HepG2 (cell line): Measurements from ENCODE around the gene FITM1. TPM values are rescaled to one million over a fixed set of nuclear protein-coding genes. Genes with fewer than 3 reads are reported as not detected.
A peak's percentile ranks its signal among the peaks of the same experiment; 100 is the strongest.

Source experiments
- BRCA1 ChIP-seq: sonication (generic); formaldehyde crosslinking; IDR thresholded peaks from 2 replicates; pipeline ENCODE4 v1.4.0; 2020; ENCODE audit warnings: missing genetic modification reagents
- FLYWCH1 ChIP-seq: sonication (generic); formaldehyde crosslinking; IDR thresholded peaks from 2 replicates; pipeline ENCODE4 v1.8.1; 2023; ENCODE audit warnings: mild to moderate bottlenecking, missing genetic modification reagents
- GABPA ChIP-seq, 2 experiments: IDR thresholded peaks; 2 replicates each; pipeline ENCODE4 v1.6.1; 2011 to 2016; ENCODE audit warnings: low read depth in 2 of 2, low read length in 1 of 2, missing biosample characterization in 1 of 2, missing genetic modification characterization in 1 of 2
- HIVEP1 ChIP-seq: sonication (generic); formaldehyde crosslinking; IDR thresholded peaks from 2 replicates; pipeline ENCODE4 v1.4.0; 2020; ENCODE audit warnings: mild to moderate bottlenecking, missing genetic modification reagents
- MEIS1 ChIP-seq: sonication (generic); formaldehyde crosslinking; IDR thresholded peaks from 2 replicates; pipeline ENCODE4 v1.9.0; 2021; ENCODE audit warnings: mild to moderate bottlenecking, missing genetic modification reagents, moderate library complexity, borderline replicate concordance
- NR2C2 ChIP-seq: sonication (generic); formaldehyde crosslinking; IDR thresholded peaks from 2 replicates; pipeline ENCODE4 v1.4.0; 2020; ENCODE audit warnings: missing genetic modification reagents, mild to moderate bottlenecking, moderate library complexity, borderline replicate concordance
- PAF1 ChIP-seq: IDR thresholded peaks from 2 replicates; pipeline ENCODE4 v1.6.1; 2016; ENCODE audit warnings: missing genetic modification reagents, missing compliant biosample characterization
- RBM39 ChIP-seq: fragments of 200-400 bp; formaldehyde crosslinking; IDR thresholded peaks from one replicate; pipeline ENCODE4 v1.6.1; 2018; ENCODE audit warnings: antibody characterized with exemption, mild to moderate bottlenecking, low read depth, low read length; ENCODE audit not compliant: poor library complexity, severe bottlenecking
- RORA ChIP-seq: sonication (generic); formaldehyde crosslinking; IDR thresholded peaks from 2 replicates; pipeline ENCODE4 v1.5.0; 2020; ENCODE audit warnings: mild to moderate bottlenecking, missing genetic modification reagents, moderate library complexity
- YEATS2 ChIP-seq: sonication (generic); formaldehyde crosslinking; IDR thresholded peaks from 2 replicates; pipeline ENCODE4 v1.4.0; 2020; ENCODE audit warnings: missing genetic modification reagents, borderline replicate concordance
- ZFX ChIP-seq: sonication (generic); formaldehyde crosslinking; IDR thresholded peaks from 2 replicates; pipeline ENCODE4 v1.4.0; 2020; ENCODE audit warnings: mild to moderate bottlenecking, low read depth, missing genetic modification reagents, moderate library complexity
- ZNF253 ChIP-seq: sonication (generic); formaldehyde crosslinking; IDR thresholded peaks from 2 replicates; pipeline ENCODE4 v1.8.0; 2022; ENCODE audit warnings: mild to moderate bottlenecking, missing genetic modification reagents, borderline replicate concordance
- ZNF713 ChIP-seq: sonication (generic); formaldehyde crosslinking; IDR thresholded peaks from 2 replicates; pipeline ENCODE4 v1.4.0; 2020; ENCODE audit warnings: mild to moderate bottlenecking, missing genetic modification reagents
- ZNF781 ChIP-seq: sonication (generic); formaldehyde crosslinking; IDR thresholded peaks from 2 replicates; pipeline ENCODE4 v1.5.1; 2020; ENCODE audit warnings: borderline replicate concordance, mild to moderate bottlenecking, missing genetic modification reagents; ENCODE audit errors: not compliant biosample characterization
- polyA plus RNA-seq, 8 experiments: library from polyadenylated mRNA; depleted of rRNA in 3 of 8; stranded (reverse) in 7 of 8; unstranded in 1 of 8; fragments of >200 nt; fragmentation: Illumina TruSeq in 4 of 8; extraction: Trizol in 4 of 8; gene quantifications; 2 replicates each; pipeline versions ENCODE4 v1.2.1 to v1.2.3, GENCODE V29; 2011 to 2016; ENCODE audit warnings: low read depth in 4 of 8, missing spikeins in 1 of 8, mixed read lengths in 1 of 8; ENCODE audit not compliant: insufficient read depth in 1 of 8
- total RNA-seq, 5 experiments: library from RNA; depleted of rRNA; stranded (reverse); fragments of >200 nt; fragmentation: Illumina TruSeq; extraction: Trizol; gene quantifications; 2 replicates each; pipeline ENCODE4 v1.2.3, GENCODE V29; 2016; ENCODE audit warnings: low read depth in 1 of 5
- TF ChIP-seq, protein P1 (sequence below): sonication (generic); formaldehyde crosslinking; IDR thresholded peaks from 2 replicates; pipeline ENCODE4 v1.4.0; 2020; ENCODE audit warnings: missing genetic modification reagents
- TF ChIP-seq, protein P2 (sequence below), 2 experiments: sonication (generic) in 1 of 2; formaldehyde crosslinking in 1 of 2; IDR thresholded peaks; 2 replicates each; pipeline versions ENCODE4 v1.6.1 to v1.9.0; 2014 to 2022; ENCODE audit warnings: antibody characterized with exemption in 1 of 2, borderline replicate concordance in 1 of 2, inconsistent platforms in 1 of 2, low read depth in 1 of 2, missing genetic modification reagents in 1 of 2
- TF ChIP-seq, protein P3 (sequence below): sonication (generic); formaldehyde crosslinking; IDR thresholded peaks from 2 replicates; pipeline ENCODE4 v1.5.0; 2020; ENCODE audit warnings: mild to moderate bottlenecking, missing genetic modification reagents

Gene FITM1
- total and polyA plus RNA-seq, 2 of the 13 experiments (the other 11 are each of a cell fraction or from before 2014, with no cell fraction given) = 2.7 to 5.8 TPM

DNA sequence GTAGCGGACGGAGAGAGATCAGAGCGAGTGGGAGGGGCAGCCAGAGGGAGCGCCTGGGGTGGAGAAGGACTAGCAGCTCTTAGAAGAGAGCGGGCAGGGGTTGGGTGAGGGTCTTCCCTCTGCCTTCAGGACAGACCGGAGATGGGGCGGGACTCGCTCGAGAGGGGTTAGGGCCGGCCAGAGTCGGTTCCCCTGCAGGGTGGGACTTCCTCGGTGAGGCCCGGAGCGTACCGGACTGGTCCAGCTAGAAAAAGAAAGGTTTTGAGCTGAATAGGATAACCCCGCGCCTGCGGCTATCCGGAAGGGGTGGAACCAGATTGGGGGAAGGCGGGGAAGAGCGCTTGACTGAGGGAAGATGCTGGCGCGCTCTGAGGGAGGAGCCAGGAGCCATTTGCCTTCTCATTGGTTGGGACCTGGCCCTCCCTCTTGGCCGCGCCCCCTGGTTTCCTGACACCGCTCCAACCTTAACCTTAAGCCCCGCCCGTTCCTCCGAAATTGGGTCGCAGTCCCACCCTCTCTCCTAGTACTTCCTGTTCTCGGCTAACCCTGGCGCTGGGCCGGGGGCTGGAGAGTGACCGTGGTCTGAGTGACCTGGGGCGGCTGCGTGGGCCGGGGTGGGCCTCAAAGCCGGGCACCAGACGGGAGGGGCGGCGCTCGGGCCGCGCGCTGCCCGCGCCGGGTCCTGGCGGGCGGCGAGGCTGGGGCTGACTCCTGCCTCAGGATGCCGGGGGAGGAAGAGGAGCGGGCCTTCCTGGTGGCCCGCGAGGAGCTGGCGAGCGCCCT, 16.7 kb downstream of the FITM1 start, which contains the start of gene RNF31 (continued):
- TF ChIP-seq, protein P1, sequence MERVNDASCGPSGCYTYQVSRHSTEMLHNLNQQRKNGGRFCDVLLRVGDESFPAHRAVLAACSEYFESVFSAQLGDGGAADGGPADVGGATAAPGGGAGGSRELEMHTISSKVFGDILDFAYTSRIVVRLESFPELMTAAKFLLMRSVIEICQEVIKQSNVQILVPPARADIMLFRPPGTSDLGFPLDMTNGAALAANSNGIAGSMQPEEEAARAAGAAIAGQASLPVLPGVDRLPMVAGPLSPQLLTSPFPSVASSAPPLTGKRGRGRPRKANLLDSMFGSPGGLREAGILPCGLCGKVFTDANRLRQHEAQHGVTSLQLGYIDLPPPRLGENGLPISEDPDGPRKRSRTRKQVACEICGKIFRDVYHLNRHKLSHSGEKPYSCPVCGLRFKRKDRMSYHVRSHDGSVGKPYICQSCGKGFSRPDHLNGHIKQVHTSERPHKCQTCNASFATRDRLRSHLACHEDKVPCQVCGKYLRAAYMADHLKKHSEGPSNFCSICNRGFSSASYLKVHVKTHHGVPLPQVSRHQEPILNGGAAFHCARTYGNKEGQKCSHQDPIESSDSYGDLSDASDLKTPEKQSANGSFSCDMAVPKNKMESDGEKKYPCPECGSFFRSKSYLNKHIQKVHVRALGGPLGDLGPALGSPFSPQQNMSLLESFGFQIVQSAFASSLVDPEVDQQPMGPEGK (CRISPR knock-in tag) = peak; percentile 63; the same call in 1 of the 2 replicates
- TF ChIP-seq, protein P2, sequence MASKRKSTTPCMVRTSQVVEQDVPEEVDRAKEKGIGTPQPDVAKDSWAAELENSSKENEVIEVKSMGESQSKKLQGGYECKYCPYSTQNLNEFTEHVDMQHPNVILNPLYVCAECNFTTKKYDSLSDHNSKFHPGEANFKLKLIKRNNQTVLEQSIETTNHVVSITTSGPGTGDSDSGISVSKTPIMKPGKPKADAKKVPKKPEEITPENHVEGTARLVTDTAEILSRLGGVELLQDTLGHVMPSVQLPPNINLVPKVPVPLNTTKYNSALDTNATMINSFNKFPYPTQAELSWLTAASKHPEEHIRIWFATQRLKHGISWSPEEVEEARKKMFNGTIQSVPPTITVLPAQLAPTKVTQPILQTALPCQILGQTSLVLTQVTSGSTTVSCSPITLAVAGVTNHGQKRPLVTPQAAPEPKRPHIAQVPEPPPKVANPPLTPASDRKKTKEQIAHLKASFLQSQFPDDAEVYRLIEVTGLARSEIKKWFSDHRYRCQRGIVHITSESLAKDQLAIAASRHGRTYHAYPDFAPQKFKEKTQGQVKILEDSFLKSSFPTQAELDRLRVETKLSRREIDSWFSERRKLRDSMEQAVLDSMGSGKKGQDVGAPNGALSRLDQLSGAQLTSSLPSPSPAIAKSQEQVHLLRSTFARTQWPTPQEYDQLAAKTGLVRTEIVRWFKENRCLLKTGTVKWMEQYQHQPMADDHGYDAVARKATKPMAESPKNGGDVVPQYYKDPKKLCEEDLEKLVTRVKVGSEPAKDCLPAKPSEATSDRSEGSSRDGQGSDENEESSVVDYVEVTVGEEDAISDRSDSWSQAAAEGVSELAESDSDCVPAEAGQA (IDR thresholded peaks at IDR 0.05; ENCODE audit: low read depth) = no peak; the same call in 1 of the 2 replicates
- TF ChIP-seq, protein P2 (CRISPR knock-in tag; IDR thresholded peaks at IDR 0.05; ENCODE audit: borderline replicate concordance) = no peak
- peak; percentile 75; the same call in 1 of the 2 replicates for TF ChIP-seq ZNF713 (CRISPR knock-in tag)
- peak; percentile 58 for TF ChIP-seq HIVEP1 (CRISPR knock-in tag)
- TF ChIP-seq ZNF781 (CRISPR knock-in tag) = peak; percentile 88
- peak; percentile 97 for TF ChIP-seq NR2C2 (CRISPR knock-in tag)
- TF ChIP-seq BRCA1 (CRISPR knock-in tag) = no peak
- TF ChIP-seq FLYWCH1 (CRISPR knock-in tag) = no peak
- TF ChIP-seq, protein P3, sequence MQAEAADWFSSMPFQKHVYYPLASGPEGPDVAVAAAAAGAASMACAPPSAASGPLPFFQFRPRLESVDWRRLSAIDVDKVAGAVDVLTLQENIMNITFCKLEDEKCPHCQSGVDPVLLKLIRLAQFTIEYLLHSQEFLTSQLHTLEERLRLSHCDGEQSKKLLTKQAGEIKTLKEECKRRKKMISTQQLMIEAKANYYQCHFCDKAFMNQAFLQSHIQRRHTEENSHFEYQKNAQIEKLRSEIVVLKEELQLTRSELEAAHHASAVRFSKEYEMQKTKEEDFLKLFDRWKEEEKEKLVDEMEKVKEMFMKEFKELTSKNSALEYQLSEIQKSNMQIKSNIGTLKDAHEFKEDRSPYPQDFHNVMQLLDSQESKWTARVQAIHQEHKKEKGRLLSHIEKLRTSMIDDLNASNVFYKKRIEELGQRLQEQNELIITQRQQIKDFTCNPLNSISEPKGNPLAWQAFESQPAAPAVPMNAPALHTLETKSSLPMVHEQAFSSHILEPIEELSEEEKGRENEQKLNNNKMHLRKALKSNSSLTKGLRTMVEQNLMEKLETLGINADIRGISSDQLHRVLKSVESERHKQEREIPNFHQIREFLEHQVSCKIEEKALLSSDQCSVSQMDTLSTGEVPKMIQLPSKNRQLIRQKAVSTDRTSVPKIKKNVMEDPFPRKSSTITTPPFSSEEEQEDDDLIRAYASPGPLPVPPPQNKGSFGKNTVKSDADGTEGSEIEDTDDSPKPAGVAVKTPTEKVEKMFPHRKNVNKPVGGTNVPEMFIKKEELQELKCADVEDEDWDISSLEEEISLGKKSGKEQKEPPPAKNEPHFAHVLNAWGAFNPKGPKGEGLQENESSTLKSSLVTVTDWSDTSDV (CRISPR knock-in tag) = no peak
- TF ChIP-seq ZFX = peak; percentile 98
- TF ChIP-seq ZNF253 (CRISPR knock-in tag) = peak; percentile 97; the same call in 1 of the 2 replicates
- TF ChIP-seq RBM39 = peak; percentile 94
- TF ChIP-seq YEATS2 = peak; percentile 68; the same call in 1 of the 2 replicates
- TF ChIP-seq GABPA (IDR thresholded peaks at IDR 0.05; ENCODE audit: low read depth, low read length) = no peak
- no peak for TF ChIP-seq GABPA (CRISPR knock-in tag; IDR thresholded peaks at IDR 0.05; ENCODE audit: low read depth)
- 0 out of 2 replicates have a peak, but pooled peaks have one; percentile 32 for TF ChIP-seq PAF1 (CRISPR knock-in tag)
- TF ChIP-seq MEIS1 = peak; percentile 38
- no peak for TF ChIP-seq RORA (CRISPR knock-in tag)
